ENCODE data around the gene DISP3. TPM values are rescaled to one million over a fixed set of nuclear protein-coding genes. Genes with fewer than 3 reads are reported as not detected.

DISP3 gene
- total RNA-seq, 1 donor, result under 0.01 TPM

DNA sequence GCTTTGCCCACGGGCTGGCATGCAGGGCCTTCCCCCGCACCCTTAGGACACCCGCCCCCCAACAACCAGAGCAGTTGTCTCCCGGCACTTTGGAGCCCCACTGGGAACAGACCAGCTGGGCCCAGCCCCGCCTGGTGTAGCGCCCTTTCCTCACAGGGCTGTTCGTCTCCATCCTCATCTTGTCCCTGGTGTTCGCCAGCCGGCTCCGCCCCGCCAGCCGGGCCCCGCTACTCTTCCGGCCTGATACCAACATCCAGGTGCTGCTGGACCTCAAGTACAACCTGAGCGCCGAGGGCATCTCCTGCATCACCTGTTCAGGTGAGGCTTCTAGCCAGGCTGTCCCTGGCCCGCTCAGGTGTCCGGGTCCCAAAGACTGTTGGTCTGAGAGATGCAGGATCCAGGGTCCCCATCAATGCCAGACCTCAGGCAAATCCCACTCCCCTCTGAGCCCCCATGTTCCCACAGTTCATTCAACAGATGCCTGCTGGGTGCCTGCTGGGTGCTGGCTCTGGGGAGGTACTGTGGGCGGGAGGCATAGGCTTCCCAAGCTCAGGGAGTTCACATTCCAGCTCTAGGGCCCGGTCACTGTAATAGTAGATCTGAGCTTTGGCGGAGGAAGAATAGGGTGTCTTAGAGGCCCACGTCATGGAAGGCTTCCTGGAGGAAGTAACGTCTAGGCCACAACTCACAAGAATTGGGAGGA, 41.7 kb downstream of the DISP3 start:
- TF ChIP-seq, protein P1, sequence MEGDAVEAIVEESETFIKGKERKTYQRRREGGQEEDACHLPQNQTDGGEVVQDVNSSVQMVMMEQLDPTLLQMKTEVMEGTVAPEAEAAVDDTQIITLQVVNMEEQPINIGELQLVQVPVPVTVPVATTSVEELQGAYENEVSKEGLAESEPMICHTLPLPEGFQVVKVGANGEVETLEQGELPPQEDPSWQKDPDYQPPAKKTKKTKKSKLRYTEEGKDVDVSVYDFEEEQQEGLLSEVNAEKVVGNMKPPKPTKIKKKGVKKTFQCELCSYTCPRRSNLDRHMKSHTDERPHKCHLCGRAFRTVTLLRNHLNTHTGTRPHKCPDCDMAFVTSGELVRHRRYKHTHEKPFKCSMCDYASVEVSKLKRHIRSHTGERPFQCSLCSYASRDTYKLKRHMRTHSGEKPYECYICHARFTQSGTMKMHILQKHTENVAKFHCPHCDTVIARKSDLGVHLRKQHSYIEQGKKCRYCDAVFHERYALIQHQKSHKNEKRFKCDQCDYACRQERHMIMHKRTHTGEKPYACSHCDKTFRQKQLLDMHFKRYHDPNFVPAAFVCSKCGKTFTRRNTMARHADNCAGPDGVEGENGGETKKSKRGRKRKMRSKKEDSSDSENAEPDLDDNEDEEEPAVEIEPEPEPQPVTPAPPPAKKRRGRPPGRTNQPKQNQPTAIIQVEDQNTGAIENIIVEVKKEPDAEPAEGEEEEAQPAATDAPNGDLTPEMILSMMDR (IDR thresholded peaks at IDR 0.05; ENCODE audit: extremely low read depth, low read depth, low read length), result no peak
- no peaks in the 10 kb centered on the region for H3K4me1 ChIP-seq (ENCODE audit: insufficient read depth, low read length)
- no peaks in the 10 kb centered on the region for H3K36me3 ChIP-seq (ENCODE audit: insufficient read depth, low read length)
- no peaks in the 10 kb centered on the region for H4K20me1 ChIP-seq (ENCODE audit: insufficient read depth, low read length)
- no peaks in the 10 kb centered on the region for H3K27me3 ChIP-seq (ENCODE audit: insufficient read depth, low read length)
- H3K27ac ChIP-seq (ENCODE audit: low read depth, low read length), result no peak overlapping the region
- no peak overlapping the region for H2AFZ ChIP-seq (ENCODE audit: low read length)
- peak; percentile 77 for DNase-seq (ENCODE audit: insufficient read length, low spot score, missing footprints)
- no peak overlapping the region for H3K4me2 ChIP-seq (ENCODE audit: insufficient read depth, low read length)
- no peaks in the 10 kb centered on the region for H3K79me2 ChIP-seq (ENCODE audit: insufficient read depth, low read length)
- no peak overlapping the region for H3K4me3 ChIP-seq (ENCODE audit: insufficient read depth, low read length)
- H3K9me3 ChIP-seq (ENCODE audit: low read depth, low read length), result no peaks in the 10 kb centered on the region

DNA sequence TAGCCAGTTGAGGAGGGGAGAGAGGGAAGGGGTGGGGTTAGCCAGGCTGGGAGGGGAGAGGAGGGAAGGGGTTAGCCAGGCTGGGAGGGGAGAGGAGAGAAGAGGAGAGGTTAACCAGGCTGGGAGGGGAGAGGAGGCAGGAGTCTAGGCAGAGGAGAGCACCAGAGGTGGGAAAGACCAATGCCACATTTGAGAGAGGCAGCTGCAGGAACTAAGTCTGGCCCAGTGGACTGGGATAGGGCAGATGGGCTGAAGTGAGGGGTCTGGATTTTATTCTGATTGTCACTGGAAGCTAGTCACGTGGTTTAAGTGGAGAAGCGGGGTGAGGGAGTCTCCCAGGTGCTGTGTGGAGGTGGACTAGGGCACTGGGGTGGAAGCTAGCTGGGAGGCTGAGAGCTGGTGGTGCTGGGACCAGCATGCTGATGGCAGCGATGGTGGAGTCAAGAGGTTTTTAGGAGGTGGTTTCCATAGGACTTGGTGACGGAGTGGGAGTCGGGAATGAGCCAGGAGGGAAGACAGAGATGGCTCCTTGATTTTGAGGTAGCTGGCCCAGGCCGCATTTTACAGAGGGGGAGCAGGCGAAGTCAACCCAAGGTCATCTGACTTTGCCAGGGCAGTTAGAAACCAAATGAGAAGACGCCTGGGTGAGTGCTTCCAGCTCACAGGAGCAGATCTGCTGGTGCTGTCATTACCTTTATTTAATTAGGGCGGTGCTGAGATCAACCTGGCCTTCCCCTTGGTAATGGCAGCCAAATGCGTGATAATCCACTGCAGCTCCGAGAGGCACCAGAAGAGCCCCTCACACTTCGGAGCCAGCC, 42.8 kb downstream of the DISP3 start:
- no peaks in the 10 kb centered on the region for H3K36me3 ChIP-seq (ENCODE audit: insufficient read depth, low read length)
- H3K27ac ChIP-seq (ENCODE audit: low read depth, low read length), result no peak overlapping the region
- H3K9me3 ChIP-seq (ENCODE audit: low read depth, low read length), result no peaks in the 10 kb centered on the region
- H3K27me3 ChIP-seq (ENCODE audit: insufficient read depth, low read length), result no peaks in the 10 kb centered on the region
- TF ChIP-seq, protein P1 (IDR thresholded peaks at IDR 0.05; ENCODE audit: extremely low read depth, low read depth, low read length), result no peak
- no peak overlapping the region for H3K4me3 ChIP-seq (ENCODE audit: insufficient read depth, low read length)
- no peaks in the 10 kb centered on the region for H3K79me2 ChIP-seq (ENCODE audit: insufficient read depth, low read length)
- H2AFZ ChIP-seq (ENCODE audit: low read length), result no peak overlapping the region
- H3K4me1 ChIP-seq (ENCODE audit: insufficient read depth, low read length), result no peaks in the 10 kb centered on the region
- peak; percentile 78 for DNase-seq (ENCODE audit: insufficient read length, low spot score, missing footprints)
- no peaks in the 10 kb centered on the region for H4K20me1 ChIP-seq (ENCODE audit: insufficient read depth, low read length)
- no peak overlapping the region for H3K4me2 ChIP-seq (ENCODE audit: insufficient read depth, low read length)

DNA sequence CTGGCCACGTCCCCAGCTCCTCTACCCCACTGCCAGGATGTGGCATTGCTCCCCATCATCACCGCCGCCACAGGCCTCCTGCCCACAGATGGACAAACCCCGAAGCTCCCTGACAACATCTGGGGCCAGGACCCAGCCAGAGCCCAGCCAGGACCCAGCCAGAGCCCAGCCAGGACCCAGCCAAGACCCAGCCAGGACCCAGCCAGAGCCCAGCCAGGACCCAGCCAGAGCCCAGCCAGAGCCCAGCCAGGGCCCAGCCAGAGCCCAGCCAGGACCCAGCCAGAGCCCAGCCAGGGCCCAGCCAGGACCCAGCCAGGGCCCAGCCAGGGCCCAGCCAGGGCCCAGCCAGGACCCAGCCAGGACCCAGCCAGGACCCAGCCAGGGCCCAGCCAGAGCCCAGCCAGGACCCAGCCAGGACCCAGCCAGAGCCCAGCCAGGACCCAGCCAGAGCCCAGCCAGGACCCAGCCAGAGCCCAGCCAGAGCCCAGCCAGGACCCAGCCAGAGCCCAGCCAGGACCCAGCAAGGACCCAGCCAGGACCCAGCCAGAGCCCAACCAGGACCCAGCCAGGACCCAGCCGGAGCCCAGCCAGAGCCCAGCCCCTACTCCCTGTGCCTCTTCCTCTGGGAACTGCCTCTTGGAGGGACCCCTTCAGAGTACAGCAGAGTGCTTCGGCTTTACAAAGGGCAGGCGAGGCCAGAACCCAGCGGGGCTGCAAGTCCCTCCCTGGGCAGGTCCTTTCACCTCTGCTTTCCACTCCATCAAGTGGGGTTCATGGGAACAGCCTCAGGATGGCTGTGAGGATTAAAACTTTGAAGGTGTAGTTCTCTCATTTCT, 43.7 kb downstream of the DISP3 start:
- no peaks in the 10 kb centered on the region for H3K36me3 ChIP-seq (ENCODE audit: insufficient read depth, low read length)
- no peaks in the 10 kb centered on the region for H3K4me1 ChIP-seq (ENCODE audit: insufficient read depth, low read length)
- no peak overlapping the region for H3K27ac ChIP-seq (ENCODE audit: low read depth, low read length)
- DNase-seq (ENCODE audit: insufficient read length, low spot score, missing footprints), result peak; percentile 23
- H3K27me3 ChIP-seq (ENCODE audit: insufficient read depth, low read length), result no peaks in the 10 kb centered on the region
- no peaks in the 10 kb centered on the region for H3K79me2 ChIP-seq (ENCODE audit: insufficient read depth, low read length)
- H3K9me3 ChIP-seq (ENCODE audit: low read depth, low read length), result no peaks in the 10 kb centered on the region
- no peaks in the 10 kb centered on the region for H4K20me1 ChIP-seq (ENCODE audit: insufficient read depth, low read length)
- no peak overlapping the region for H3K4me3 ChIP-seq (ENCODE audit: insufficient read depth, low read length)
- H3K4me2 ChIP-seq (ENCODE audit: insufficient read depth, low read length), result no peak overlapping the region
- no peak overlapping the region for H2AFZ ChIP-seq (ENCODE audit: low read length)
- TF ChIP-seq, protein P1 (IDR thresholded peaks at IDR 0.05; ENCODE audit: extremely low read depth, low read depth, low read length), result no peak
